ENCODE measurements around the gene HYPK.

Gene HYPK

DNA sequence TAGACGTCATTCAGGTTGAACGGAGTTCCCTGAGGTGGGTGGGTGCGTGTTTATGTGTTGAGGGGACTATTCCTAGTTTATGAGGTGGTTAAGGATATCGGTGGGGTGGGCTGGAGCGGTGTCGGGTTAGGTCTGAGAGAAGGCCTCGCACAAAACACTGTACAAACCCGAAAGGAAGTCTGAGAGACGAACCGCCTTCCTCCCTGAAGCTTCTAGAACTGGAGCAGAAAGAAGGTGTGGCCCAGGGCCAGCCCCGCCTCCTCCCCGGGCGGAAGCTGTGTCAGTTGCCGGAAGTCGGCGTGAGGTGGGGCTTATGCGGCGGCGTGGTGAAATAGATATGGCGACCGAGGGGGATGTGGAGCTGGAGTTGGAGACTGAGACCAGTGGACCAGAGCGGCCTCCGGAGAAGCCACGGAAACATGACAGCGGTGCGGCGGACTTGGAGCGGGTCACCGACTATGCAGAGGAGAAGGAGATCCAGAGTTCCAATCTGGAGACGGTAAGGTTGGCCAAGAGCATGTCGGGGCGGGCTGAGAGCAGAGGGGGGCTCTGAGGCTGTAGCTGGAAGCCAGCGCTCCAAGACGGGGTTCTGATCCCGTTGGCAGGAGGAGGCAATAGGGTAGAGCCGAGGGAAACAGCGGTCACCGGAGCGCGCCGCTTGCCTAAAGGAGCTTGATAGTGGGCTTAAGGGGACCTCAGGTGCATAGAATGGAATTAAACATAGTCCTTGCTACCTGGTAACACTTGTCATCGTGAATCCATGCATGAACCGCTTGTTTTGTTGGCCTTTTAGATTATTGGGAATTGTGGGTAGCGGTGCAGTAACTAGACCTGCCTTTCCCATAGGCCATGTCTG, at the start of gene HYPK:
TSS of gene HYPK (plus strand) at position 314 of the 856 bp plus-strand sequence. CDS start at position 338, 24 bp downstream.
- peak; percentile 89 to 94 for DNase-seq

DNA sequence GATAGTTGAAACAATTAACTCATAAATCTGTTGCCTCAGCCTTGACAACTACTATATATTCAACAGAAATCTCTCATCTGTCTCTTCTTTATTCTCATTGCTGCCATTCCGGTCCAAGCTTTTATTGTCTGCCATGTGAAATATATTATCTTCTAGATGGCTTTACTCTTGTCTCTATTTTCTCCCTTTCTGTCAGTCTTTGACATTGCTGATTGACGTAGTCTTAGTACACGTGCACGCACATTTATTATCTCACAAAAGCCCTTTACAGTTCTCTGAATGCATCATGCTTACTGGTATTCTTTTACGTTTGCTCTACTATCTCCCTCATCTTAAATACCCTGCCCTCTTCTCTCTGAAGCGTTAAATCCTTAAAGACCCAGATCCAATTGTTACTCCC, 48.5 kb upstream of the HYPK start:
- DNase-seq: no peak

DNA sequence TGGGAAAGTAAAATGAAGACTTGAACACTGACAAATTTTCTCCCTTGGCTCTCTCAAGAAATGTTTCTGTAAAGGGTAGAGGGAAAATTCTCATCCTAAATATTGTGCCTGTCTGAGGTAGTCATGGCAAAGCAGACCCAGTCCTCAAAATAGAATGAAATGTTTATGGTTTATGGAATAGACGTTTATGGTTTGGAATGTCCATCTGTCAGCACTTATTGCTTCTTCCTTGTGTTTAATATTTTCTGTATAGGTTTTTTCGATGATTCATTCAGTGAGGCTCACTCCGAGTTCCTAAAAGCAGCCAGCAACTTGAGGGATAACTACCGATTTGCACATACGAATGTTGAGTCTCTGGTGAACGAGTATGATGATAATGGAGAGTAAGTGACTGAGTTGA, 37.6 kb upstream of the HYPK start:
- no peak for DNase-seq

- no peak for DNase-seq
Measured at GRCh38 chr15:43763819-43764446, 36.5 kb upstream of the HYPK start.

GRCh38 chr15:43769584-43770228, 30.7 kb upstream of the HYPK start:
- peak; percentile 75 to 77 for DNase-seq

- no peak for DNase-seq
Measured at GRCh38 chr15:43771816-43772215, 28.6 kb upstream of the HYPK start.

DNA sequence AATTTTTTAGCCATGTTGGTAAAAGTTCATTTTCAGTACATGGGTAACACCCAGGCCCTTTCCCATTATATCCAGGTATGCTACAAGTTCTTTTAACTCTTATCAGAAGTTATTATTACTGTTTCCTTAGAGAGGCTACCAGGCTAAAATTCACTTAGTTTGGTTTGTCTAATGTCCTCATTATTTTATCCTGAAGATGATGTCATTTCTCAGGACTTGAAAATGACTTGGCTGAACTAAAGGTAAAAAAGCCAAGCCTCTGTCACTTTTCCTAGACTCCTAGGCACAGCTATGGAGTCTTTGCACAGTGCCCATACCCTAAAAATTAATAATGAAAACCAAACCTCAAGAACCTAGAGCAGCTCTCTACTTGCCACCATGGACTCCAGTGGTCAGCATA, 27.8 kb upstream of the HYPK start:
- DNase-seq: no peak

GRCh38 chr15:43774062-43774461, 26.3 kb upstream of the HYPK start:
- no peak for DNase-seq

GRCh38 chr15:43775411-43775965, 24.9 kb upstream of the HYPK start:
- no peak for DNase-seq

DNA sequence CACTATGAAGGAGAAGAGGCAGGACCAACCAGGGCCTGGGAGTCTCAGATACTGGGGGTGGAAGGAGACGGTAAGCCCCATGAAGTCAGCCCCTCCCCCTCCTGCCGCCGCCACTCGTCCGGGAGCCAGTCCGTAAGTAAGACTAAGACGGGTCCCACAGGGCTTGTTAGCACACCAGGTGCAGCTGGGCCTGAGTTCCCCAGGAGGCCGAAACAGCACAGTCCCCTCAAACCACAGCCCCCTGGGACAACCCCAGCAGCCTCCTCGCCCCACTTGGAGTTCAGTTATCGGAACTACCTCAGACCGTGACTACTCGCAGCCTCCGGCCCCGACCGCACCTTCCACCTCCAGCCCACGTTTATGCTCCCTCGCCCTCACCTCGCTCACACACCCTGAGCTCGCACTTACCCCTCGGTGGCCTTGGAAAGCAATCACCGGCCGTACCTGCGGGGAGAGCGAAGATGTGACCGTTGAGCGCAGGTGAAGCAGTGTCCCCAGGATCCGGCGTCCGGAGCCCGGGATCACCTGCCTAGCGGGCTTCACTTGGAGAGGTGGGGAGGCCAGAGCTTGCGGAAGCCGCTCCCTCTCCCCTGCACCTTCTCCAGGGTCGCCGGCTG, 24.2 kb upstream of the HYPK start:
- peak; percentile 50 to 57 for DNase-seq

DNA sequence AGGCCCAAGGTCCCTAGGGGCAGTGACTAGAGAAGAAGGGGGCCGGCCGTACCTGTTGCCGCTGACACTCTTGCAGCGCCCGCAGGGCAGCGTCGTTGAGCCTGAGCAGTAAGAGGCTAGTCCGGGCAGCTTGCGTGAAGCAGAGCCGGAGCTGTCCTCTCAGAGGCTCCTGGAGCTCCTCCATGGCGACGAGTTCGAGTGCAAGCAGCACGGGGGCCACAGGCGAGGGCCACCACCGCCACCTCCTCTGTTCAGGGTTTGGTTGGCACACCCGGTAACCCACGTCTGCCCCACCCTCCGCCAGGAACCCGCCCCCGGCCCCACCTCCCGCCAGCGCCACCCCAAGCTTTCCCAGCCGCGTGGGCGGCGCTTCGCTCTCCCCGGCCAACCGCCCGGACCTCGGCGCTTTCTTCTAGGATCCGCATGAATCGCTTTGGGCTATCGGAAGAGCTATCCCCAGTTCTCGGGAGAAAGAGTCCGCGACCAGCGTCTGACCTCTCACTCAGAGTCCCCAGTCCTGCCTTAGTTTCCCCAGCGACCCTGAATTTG, 23.6 kb upstream of the HYPK start, which contains the start of gene ELL3:
TSS of gene ELL3 (minus strand) at position 249 of the 549 bp plus-strand sequence. CDS start at position 184, 65 bp downstream.
- peak; percentile 82 to 87 for DNase-seq

GRCh38 chr15:43777267-43777914, 23.0 kb upstream of the HYPK start:
- peak; percentile 93 to 94 for DNase-seq

GRCh38 chr15:43779016-43779415, 21.4 kb upstream of the HYPK start:
- DNase-seq: no peak

- DNase-seq: no peak
Measured at GRCh38 chr15:43789409-43789808, 11.0 kb upstream of the HYPK start.

DNA sequence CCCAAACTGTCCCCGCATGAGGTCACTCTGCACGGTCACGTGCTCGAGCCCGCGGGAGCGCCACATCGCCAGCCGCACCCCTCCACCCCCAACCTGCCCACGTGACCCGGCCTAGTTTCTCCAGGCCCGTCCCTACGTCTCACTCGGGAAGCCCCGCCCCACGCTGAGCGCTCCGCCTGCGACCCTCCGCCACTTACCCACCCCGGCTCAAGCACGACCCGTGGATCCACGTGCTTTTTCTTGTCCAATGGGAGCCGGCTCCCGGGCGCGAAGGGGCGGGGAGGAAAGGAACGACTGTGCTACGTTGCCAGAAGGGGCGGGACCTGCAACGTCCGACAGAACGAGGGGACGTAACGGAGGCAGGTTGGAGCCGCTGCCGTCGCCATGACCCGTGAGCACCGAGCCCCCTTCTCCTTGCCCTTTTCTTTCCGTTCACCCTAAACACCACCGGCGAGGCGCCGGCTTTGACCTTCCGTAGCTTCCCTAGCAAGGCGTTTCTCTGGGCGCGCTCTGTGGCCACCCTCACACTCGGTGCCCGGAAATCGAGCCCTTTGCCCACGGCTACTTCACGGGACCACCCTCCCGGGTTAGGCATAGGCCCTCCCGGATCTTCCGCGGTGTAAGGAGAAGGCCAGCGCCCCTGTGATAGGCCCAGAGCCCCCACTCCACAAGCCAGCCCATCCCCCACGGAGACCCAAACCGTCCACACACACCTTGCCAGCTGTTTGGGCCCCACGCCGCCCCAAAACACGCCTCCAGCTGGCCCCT, 8.2 kb upstream of the HYPK start, which contains the start of gene SERF2:
TSS of gene SERF2 (plus strand) at position 328 of the 768 bp plus-strand sequence. CDS start at position 385, 57 bp downstream.
- DNase-seq: peak; percentile 100

DNA sequence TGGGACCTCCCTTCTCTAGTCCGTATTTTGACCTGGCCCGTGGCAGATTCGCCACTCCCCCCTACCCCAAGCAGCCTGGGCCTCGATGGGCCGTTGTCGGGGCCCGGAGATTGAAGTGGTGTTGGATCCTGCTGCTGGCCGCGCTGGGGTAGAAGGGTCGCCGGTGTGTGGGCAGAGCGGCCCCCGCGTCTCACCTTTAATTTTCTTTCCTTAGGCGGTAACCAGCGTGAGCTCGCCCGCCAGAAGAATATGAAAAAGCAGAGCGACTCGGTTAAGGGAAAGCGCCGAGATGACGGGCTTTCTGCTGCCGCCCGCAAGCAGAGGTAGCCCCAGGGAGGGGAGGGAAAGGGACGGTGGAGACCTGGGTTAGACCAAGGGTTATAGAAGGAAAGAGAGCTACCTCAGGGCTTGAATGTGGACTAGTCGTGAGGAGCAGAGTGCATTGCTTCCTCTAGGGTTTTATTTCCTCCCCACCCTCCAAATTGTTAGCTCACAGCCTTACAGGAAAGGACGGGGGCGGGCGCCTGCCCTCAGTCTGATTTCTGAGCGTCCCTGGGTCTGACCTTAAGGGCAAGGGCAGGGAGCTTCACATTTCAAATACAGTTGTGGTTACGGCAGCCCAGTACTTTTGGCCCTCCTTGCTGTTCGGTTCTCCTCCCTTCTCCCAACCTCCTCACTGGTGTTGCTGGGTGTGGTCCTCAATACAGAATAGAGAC, 7.5 kb upstream of the HYPK start:
- DNase-seq: peak; percentile 49 to 55

DNA sequence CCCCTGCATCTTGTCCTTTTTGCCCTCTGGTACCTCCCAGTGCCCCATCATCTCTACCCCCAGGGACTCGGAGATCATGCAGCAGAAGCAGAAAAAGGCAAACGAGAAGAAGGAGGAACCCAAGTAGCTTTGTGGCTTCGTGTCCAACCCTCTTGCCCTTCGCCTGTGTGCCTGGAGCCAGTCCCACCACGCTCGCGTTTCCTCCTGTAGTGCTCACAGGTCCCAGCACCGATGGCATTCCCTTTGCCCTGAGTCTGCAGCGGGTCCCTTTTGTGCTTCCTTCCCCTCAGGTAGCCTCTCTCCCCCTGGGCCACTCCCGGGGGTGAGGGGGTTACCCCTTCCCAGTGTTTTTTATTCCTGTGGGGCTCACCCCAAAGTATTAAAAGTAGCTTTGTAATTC, 6.8 kb upstream of the HYPK start:
- no peak for DNase-seq

- DNase-seq: no peak
Measured at GRCh38 chr15:43794269-43795037, 5.9 kb upstream of the HYPK start.

- no peak for DNase-seq
Measured at GRCh38 chr15:43795197-43795596, 5.2 kb upstream of the HYPK start.

DNA sequence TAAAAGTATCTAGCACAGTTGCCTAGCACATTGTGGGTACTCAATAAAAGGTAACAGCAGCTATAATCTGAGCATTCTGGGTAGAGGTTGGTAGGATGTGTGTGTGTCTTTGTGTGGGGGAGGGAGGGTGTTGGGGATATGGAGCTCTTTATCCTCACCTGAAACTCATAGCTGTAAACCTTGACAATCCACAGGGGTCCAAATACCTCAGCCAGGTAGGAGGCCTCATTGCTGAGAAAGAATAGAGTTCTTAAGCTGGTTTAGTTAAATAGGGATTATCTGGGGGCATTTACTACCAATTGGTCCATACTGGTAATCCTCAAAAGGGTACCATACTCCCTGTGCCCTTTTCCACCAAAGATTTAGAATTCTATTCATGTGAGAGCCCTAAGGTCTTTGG, 4.4 kb upstream of the HYPK start:
- DNase-seq: no peak
